AG08395 (cell line): Measurements from ENCODE around the gene PMP22.
A peak's percentile ranks its signal among the peaks of the same experiment; 100 is the strongest.
"Not testable (repeated sequence)": the region's sequence is repeated elsewhere in the genome, so short reads cannot be mapped to it uniquely, and the experiment has no call there.

Source experiments
- DNase-seq: peaks from one replicate; pipeline ENCODE4 v3.0.0; 2012; ENCODE audit warnings: mixed read lengths, low spot score

The PMP22 gene

GRCh38 chr17:15210247-15210646 is 54.9 kb downstream of the PMP22 start:
- DNase-seq = no peak

GRCh38 chr17:15203062-15203461 is 62.1 kb downstream of the PMP22 start:
- DNase-seq = not testable (repeated sequence)

DNA sequence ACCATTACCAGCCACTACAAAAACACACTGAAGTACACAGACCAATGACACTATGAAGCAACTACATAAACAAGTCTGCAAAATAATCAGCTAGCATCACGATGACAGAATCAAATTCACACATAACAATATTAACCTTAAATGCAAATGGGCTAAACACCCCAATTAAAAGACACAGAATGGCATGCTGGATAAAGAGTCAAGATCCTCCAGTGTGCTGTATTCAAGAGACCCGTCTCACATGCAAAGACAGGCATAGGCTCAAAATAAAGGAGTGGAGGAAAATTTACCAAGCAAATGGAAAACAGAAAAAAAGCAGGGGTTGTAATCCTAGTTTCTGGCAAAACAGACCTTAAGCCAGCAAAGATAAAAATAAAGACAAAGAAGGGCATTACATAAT is 64.6 kb downstream of the PMP22 start:
- not testable (repeated sequence) for DNase-seq

- DNase-seq = no peak
These were observed 67.9 kb downstream of the PMP22 start for GRCh38 chr17:15197229-15197628.

DNA sequence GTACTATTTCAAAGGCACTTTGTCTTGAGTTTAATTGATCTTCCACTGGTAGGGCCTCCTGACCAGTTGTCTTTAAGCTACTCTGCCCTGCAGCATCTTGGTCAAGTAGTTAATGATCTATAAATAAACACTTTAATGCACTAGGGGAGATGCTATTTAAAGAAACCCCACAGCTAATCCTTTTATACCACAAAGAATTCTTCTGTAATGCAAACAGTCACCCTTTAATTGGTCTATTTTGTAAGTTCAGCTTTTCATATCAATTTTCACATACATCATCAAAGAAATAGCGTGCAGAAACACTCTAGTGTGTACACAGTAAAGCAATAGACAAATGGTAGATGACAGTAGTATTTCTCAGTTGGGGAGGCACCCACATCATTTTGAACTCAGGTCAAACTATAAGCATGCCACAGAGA is 70.3 kb downstream of the PMP22 start:
- peak; percentile 10 for DNase-seq

- DNase-seq = peak; percentile 81
These were observed 79.5 kb downstream of the PMP22 start for GRCh38 chr17:15185625-15185991.

- DNase-seq = no peak
These were observed 80.1 kb downstream of the PMP22 start for GRCh38 chr17:15184872-15185624.

- DNase-seq = no peak
These were observed 83.3 kb downstream of the PMP22 start for GRCh38 chr17:15181816-15182215.

DNA sequence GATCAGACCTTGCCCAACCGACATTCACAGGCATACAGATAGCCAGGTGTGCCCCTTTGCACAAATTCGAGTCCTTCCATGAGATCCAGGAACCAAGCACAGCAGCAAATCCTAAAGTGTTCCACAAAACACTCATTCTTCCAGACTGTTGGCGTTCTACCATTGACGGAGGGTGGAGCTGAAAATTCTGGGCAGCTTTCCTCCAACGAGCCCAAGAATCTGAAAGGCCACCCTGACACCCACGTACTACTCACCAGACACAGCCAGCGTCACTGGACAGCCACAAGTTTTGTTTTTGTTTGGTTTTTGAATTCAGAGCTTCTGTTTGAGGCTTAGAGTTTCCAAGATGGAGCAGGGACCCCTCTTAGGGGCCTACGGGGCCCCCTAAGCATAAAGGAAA is 83.8 kb downstream of the PMP22 start:
- peak; percentile 10 for DNase-seq

DNA sequence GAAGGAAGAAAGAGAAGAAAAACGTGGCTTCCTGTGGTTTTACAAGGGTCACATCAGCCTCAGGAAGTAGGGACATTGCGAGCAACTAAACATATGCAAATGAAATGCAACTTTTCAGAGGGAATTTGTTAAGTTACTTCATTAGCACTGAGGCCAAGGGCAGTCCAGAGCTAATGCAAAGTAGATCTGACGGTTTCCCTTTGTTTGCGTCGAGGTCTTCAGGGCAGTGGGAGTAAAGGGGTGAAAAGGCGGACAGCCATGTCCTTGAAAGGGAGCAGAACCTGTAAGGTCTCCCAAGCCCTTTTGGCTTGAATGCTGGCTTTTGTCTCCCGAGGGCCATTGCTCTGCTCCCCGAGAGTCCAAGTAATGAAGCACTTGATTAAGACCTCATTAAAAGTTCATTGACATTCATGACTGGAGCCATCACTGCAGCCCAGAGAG is 85.0 kb downstream of the PMP22 start:
- no peak for DNase-seq
